ENCODE results near the gene SWT1. TPM values are rescaled to one million over a fixed set of nuclear protein-coding genes. Genes with fewer than 3 reads are reported as not detected.
A peak's percentile ranks its signal among the peaks of the same experiment; 100 is the strongest.

SWT1 gene
- total and polyA plus RNA-seq, 9 of the 15 experiments (the other 6 are each of a cell fraction or from before 2014, with no cell fraction given): 1.5 to 3.4 (median 2.3) TPM

GRCh38 chr1:185337246-185337645 is 180.3 kb downstream of the SWT1 start (continued):
- TF ChIP-seq ATF2 (CRISPR knock-in tag; IDR thresholded peaks at IDR 0.05) (no peak), GMEB1 (CRISPR knock-in tag; IDR thresholded peaks at IDR 0.05) (no peak)

- no peak overlapping the region for H3K4me3 ChIP-seq
- no peaks in the 10 kb centered on the region for H3K79me2 ChIP-seq (ENCODE audit: control insufficient read depth, insufficient read depth, low read length)
- no peaks in the 10 kb centered on the region for H3K36me3 ChIP-seq (ENCODE audit: control insufficient read depth, insufficient read depth, low read length)
- ChIA-PET POLR2A (no interaction called here), CTCF (ENCODE audit: low intra/inter-chr PET ratio) (no interaction called here)
- FAIRE-seq (peak; percentile 19), DNase-seq (ENCODE audit: extremely low read depth in 1 of 4, low spot score in 3 of 4) (no peak), ATAC-seq (no peak; the same call in 2 of the 3 replicates)
- H2AFZ ChIP-seq (ENCODE audit: low read depth, low read length): peak overlapping the region; percentile 49; the same call in 1 of the 2 replicates
- H3K27me3 ChIP-seq (ENCODE audit: control insufficient read depth in 2 of 2, insufficient read depth in 2 of 2, low read length in 2 of 2): no peaks in the 10 kb centered on the region
- no peaks in the 10 kb centered on the region for H3K9me3 ChIP-seq (replicated peaks; ENCODE audit: control insufficient read depth, insufficient read depth, low read depth, low read length)
- WGBS (ENCODE audit: insufficient coverage, low coverage, missing lambda C conversion rate): 35% methylated on average over 8 of the region's 8 CpGs
- intact Hi-C loops (cut with micrococcal nuclease) (no loop called here), in situ Hi-C loops (cut with MboI) (no loop called here)
- no peak overlapping the region for H3K27ac ChIP-seq (ENCODE audit: extremely low read depth, low read depth, low read length)
- H4K20me1 ChIP-seq (replicated peaks; ENCODE audit: control insufficient read depth, insufficient read depth, low read length): no peaks in the 10 kb centered on the region
- peaks cover 0 to 7% of the 10 kb centered on the region in 2 experiments; a peak in 2 of 5 replicates for H3K4me1 ChIP-seq (replicated peaks in 1 of 2; ENCODE audit: control insufficient read depth in 2 of 2, insufficient read depth in 2 of 2, low read length in 2 of 2)
- no peak overlapping the region for H3K4me2 ChIP-seq (ENCODE audit: insufficient read depth, low read length)
- no TSS peak for BruUV-seq (replicated peaks)
- TF ChIP-seq GABPA (tag; conservative IDR thresholded peaks at IDR 0.05; ENCODE audit: low read depth) (peak; percentile 51), OTX1 (CRISPR knock-in tag; IDR thresholded peaks at IDR 0.05) (no peak), ETS1 (conservative IDR thresholded peaks at IDR 0.05; ENCODE audit: control insufficient read depth, low read depth, low read length) (no peak), PHF20 (IDR thresholded peaks at IDR 0.05; ENCODE audit: partially characterized antibody) (no peak), TAL1 (IDR thresholded peaks at IDR 0.05) (no peak), ATF1 (CRISPR knock-in tag; IDR thresholded peaks at IDR 0.05) (no peak), ATF1 (tag; IDR thresholded peaks at IDR 0.05) (no peak), RBM25 (IDR thresholded peaks at IDR 0.05; ENCODE audit: low read depth, low read length, severe bottlenecking) (no peak), CEBPG (CRISPR knock-in tag; IDR thresholded peaks at IDR 0.05) (no peak), CEBPG (tag; conservative IDR thresholded peaks at IDR 0.05 in 1 of 2, IDR thresholded peaks at IDR 0.05 in 1 of 2) (0 out of 4 replicates have a peak, but pooled peaks of 1 of the 2 experiments have one; percentile 24), MITF (IDR thresholded peaks at IDR 0.05) (0 out of 2 replicates have a peak, but pooled peaks have one; percentile 28), ZNF175 (CRISPR knock-in tag; IDR thresholded peaks at IDR 0.05; ENCODE audit: low read depth) (peak; percentile 52; the same call in 1 of the 2 replicates)
- no peaks in the 10 kb centered on the region for H3K9me1 ChIP-seq (ENCODE audit: control insufficient read depth, insufficient read depth, low read length)
- no peak overlapping the region for H3K9ac ChIP-seq (ENCODE audit: insufficient read depth in 1 of 2, low read depth in 2 of 2, low read length in 2 of 2)
Observed at GRCh38 chr1:185338719-185339622, 182.0 kb downstream of the SWT1 start.
